Transverse colon (tissue), 4 donors: ENCODE measurements around the gene DPM2.

Experiments used
- CTCF ChIP-seq, 5 experiments: fragments of 200-600 bp in 3 of 5; fragments of 450-650 bp in 2 of 5; sonication (generic) in 3 of 5; IDR thresholded peaks; 1 replicate in 2 of 5; 2 replicates in 3 of 5; pipeline ENCODE4 v1.5.1; 2016 to 2017; ENCODE audit warnings: antibody characterized with exemption in 5 of 5, inconsistent platforms in 3 of 5, mild to moderate bottlenecking in 2 of 5, moderate library complexity in 1 of 5
- POLR2A ChIP-seq: fragments of 450-650 bp; IDR thresholded peaks from one replicate; pipeline ENCODE4 v1.6.1; 2016; ENCODE audit warnings: antibody characterized with exemption, mild to moderate bottlenecking, moderate library complexity
- POLR2AphosphoS5 ChIP-seq, 3 donors: sonication (generic); formaldehyde crosslinking; IDR thresholded peaks; one replicate each; pipeline ENCODE4 v1.6.1; 2016; ENCODE audit warnings: antibody characterized with exemption in 3 of 3

GRCh38 chr9:127940593-127940992 is 2.9 kb upstream of the DPM2 start:
- TF ChIP-seq POLR2AphosphoS5 (IDR thresholded peaks at IDR 0.05) (no peak), POLR2A (no peak), CTCF (IDR thresholded peaks at IDR 0.05) (no peak)
